SK-N-MC (cell line): ENCODE measurements around the gene PHACTR3.
"Not testable (repeated sequence)": the region's sequence is repeated elsewhere in the genome, so short reads cannot be mapped to it uniquely, and the experiment has no call there.

Source experiments
- DNase-seq: peaks from one replicate; pipeline ENCODE4 v3.0.0-alpha.2; 2011; ENCODE audit warnings: low read depth, low spot score
- H3K27ac ChIP-seq: fragments of 200-600 bp; sonication (generic); 2 replicates; pipeline ENCODE4 v1.5.1; 2016; ENCODE audit warnings: mixed run types
- H3K36me3 ChIP-seq: fragments of 200-600 bp; sonication (generic); 2 replicates; pipeline ENCODE4 v1.6.1; 2017; ENCODE audit warnings: antibody characterized with exemption, low read length, mixed read lengths; ENCODE audit not compliant: insufficient read depth
- H3K4me3 ChIP-seq: fragments of 200-600 bp; sonication (generic); 2 replicates; pipeline ENCODE4 v1.5.1; 2016
- H3K9ac ChIP-seq: fragments of 200-600 bp; sonication (generic); 2 replicates; pipeline ENCODE4 v1.8.0; 2017; ENCODE audit warnings: mixed run types, mixed read lengths; ENCODE audit not compliant: insufficient read length
- H3K9me3 ChIP-seq: fragments of 200-600 bp; sonication (generic); 2 replicates; pipeline ENCODE4 v1.6.1; 2017; ENCODE audit warnings: low read depth, mild to moderate bottlenecking, antibody characterized with exemption, low read length, moderate library complexity, mixed read lengths
- EZH2 ChIP-seq: fragments of 200-600 bp; sonication (generic); IDR thresholded peaks from one replicate; pipeline ENCODE4 v1.6.1; 2017; ENCODE audit warnings: antibody characterized with exemption
- FOXP2 ChIP-seq: optimal IDR thresholded peaks from 2 replicates; pipeline ENCODE3; 2011; ENCODE audit warnings: mild to moderate bottlenecking, moderate library complexity; ENCODE audit not compliant: insufficient read depth; ENCODE audit errors: extremely low read length, control extremely low read depth
- POLR2AphosphoS5 ChIP-seq: IDR thresholded peaks from 2 replicates; pipeline ENCODE4 v1.6.1; 2012; ENCODE audit warnings: mild to moderate bottlenecking, low read depth, low read length, borderline replicate concordance

The PHACTR3 gene

DNA sequence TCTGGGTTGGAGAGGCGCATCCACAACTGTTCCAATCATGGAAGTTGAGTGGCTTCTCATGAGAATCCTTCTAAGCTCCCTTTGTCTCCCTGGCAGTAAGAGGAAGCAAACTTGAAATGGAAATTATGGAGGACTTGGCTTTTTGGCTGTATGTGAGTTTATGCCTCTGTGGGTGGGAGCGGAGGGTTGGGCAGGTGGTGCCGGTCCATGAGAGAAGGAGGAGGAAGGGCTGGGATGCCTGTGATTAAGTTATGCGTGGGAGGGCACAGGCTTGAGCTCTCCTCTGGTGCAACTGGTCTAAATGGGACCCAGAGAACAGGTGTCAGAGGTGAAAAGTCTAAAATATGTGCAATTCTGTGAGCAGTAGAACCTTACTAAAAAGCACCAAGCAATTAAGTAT is 2.2 kb downstream of the PHACTR3 start:
- no peak for DNase-seq
- Histone ChIP-seq H3K9me3 (no peaks in the 10 kb centered on the region), H3K9ac (no peak overlapping the region), H3K27ac (no peak overlapping the region), H3K36me3 (no peaks in the 10 kb centered on the region), H3K4me3 (no peak overlapping the region)
- TF ChIP-seq EZH2 (no peak), POLR2AphosphoS5 (no peak), FOXP2 (no peak)

DNA sequence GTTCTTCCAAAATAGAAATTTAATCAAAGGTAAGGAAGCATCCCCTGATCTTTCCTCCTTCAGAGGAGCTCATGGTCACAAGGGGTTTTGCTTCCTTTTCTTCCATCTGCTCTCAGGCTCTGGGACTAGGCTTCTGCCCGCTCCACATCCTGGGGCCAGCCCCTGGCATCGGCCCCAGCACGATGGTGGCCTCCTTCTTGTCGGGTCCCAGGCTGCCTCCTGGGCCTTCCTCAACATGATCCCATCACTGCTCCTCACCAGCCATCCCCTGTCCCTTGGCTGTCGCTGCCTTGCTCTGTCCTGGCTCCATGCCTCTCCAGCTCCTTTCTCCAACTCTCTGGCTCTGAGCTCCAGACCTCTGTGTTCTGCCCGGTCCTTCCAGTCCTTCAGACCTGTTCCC is 4.1 kb downstream of the PHACTR3 start:
- Histone ChIP-seq H3K36me3 (no peaks in the 10 kb centered on the region), H3K4me3 (no peak overlapping the region), H3K27ac (no peak overlapping the region), H3K9ac (no peak overlapping the region), H3K9me3 (no peaks in the 10 kb centered on the region)
- no peak for DNase-seq
- TF ChIP-seq POLR2AphosphoS5, result no peak
- TF ChIP-seq FOXP2, result no peak
- TF ChIP-seq EZH2, result no peak

DNA sequence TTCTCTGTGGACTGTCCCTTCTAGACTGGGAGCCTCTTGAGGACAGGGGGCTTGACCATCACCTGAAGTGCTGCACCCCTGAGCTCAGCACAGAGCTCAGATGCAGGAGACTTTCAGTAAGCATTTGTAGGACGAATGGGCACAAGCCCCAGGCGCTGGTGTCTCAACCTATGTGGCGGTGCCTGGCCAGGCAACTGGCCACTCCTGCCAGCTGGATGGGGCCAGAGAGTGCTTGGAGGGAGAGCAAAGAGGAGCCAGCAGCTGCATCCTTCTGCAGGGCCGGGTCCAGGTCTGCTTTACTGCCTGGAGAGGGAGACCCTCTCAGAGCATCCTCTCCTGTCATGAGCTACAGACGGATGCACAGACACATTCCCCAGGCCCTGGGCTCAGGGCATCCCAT is 4.5 kb downstream of the PHACTR3 start:
- Histone ChIP-seq H3K9ac (no peak overlapping the region), H3K9me3 (no peaks in the 10 kb centered on the region), H3K36me3 (no peaks in the 10 kb centered on the region), H3K27ac (no peak overlapping the region), H3K4me3 (no peak overlapping the region)
- no peak for TF ChIP-seq POLR2AphosphoS5
- TF ChIP-seq EZH2, result no peak
- TF ChIP-seq FOXP2, result no peak
- DNase-seq, result no peak

DNA sequence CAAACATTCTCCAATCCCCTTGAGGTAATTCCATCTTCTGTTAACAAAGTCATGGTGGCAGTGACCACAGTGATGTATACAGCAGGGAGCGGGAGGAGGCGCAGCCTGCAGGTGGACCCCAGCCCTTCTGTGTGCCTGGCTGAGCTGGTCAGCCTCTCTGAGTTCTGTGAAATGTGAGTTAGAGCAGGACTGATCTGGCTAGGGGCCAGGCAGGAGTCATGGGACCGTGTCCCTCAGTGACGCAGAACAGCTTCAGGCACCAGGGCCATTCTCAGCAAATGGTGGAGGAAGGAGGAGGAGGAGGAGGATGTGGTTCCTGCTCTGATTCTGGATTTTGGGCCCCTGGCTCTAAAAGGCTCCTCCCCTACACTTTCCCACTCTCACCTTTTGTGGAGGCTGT is 6.9 kb downstream of the PHACTR3 start:
- no peak for TF ChIP-seq EZH2
- no peak for TF ChIP-seq POLR2AphosphoS5
- TF ChIP-seq FOXP2, result no peak
- Histone ChIP-seq H3K4me3 (no peak overlapping the region), H3K9me3 (no peaks in the 10 kb centered on the region), H3K9ac (no peak overlapping the region), H3K36me3 (no peaks in the 10 kb centered on the region), H3K27ac (no peak overlapping the region)
- DNase-seq, result no peak

DNA sequence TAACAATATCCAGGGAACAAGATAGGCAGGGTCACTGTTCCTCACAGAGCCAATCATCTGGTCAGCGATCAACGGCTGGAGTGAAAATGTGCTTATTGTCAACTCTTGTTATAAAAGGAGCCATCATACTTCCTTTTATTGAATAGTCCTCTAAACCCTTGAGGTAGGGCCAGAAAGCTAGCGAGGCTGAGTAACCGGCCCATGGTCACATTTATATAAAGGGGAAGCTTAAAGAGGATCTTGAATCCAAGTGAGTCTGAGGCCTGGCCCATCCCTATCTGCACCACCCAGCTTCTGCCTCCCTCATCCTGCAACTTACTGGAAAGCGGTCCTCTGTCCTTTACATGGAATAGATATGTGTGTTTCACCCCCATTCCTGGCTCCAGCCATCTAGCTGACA is 9.5 kb downstream of the PHACTR3 start:
- no peak for DNase-seq
- H3K9ac ChIP-seq, result no peak overlapping the region
- no peaks in the 10 kb centered on the region for H3K9me3 ChIP-seq
- no peaks in the 10 kb centered on the region for H3K36me3 ChIP-seq
- TF ChIP-seq POLR2AphosphoS5 (no peak), EZH2 (no peak), FOXP2 (no peak)
- H3K27ac ChIP-seq, result no peak overlapping the region
- H3K4me3 ChIP-seq, result no peak overlapping the region

DNA sequence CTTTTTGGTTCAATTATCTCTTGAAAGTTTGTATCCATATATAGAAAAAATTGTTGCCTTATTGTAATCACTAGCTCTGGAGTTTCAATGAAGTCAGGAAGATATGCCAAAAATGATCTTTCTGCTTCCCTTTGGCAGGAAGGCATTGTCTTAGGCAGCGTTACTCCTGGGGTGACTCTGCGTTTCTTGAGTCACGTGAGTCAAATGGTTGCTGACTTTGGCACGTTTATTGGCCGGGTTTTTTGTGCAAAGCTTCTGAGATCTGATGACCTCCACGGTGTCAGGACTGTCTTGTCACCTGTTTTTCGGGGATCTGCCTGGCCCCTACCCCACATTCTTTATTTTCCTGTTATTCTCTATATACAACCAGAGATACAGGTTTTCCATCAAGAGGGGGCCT is 10.4 kb downstream of the PHACTR3 start:
- H3K4me3 ChIP-seq, result no peak overlapping the region
- TF ChIP-seq EZH2, result no peak
- no peak for TF ChIP-seq POLR2AphosphoS5
- TF ChIP-seq FOXP2, result no peak
- H3K9ac ChIP-seq, result no peak overlapping the region
- H3K36me3 ChIP-seq, result no peaks in the 10 kb centered on the region
- no peak for DNase-seq
- no peak overlapping the region for H3K27ac ChIP-seq
- H3K9me3 ChIP-seq, result no peaks in the 10 kb centered on the region

DNA sequence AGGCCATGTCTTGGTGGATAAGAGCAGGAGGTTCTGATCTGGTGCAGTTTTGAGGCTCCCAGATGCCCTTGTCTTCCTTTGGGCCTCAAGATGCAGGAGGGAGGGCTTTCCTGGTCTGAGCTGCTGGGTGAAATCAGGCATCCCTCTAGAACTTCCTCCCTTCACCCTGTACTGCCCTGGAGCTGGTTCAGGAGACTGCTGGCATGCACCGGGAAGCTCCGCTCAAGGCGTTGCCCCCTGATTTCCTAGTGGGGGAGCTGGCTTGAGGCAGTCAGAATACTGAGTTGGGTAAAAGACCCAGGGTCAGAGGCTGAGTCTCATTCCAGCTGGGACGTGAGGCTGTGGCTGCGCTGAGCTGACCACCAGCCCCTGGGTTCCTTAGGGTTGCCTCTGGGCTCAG is 12.0 kb downstream of the PHACTR3 start:
- Histone ChIP-seq H3K27ac (no peak overlapping the region), H3K9ac (no peak overlapping the region), H3K36me3 (no peaks in the 10 kb centered on the region), H3K4me3 (no peak overlapping the region), H3K9me3 (no peaks in the 10 kb centered on the region)
- DNase-seq, result no peak
- TF ChIP-seq FOXP2 (no peak), EZH2 (no peak), POLR2AphosphoS5 (no peak)

DNA sequence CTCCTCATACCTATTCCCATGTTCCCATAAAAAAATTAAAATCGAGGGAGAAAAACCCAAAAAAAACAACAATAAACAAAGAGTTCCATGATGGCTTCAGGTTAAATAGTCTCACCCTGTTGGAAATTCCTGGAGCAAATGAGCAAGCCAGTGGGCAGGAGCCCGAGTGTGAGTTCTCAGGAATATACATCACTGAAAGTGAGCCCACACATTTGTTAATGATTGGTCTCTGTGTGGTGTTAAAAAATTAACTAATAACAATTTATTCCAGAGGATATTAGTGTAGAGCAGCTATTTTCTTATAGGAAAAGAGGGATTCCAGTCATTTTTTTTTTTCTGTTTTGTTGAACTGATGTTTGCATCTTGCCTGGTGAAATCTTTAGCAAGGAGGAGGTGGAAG is 12.9 kb downstream of the PHACTR3 start:
- Histone ChIP-seq H3K36me3 (no peaks in the 10 kb centered on the region), H3K9ac (no peak overlapping the region), H3K4me3 (no peak overlapping the region), H3K27ac (no peak overlapping the region), H3K9me3 (no peaks in the 10 kb centered on the region)
- TF ChIP-seq FOXP2, result no peak
- no peak for DNase-seq

DNA sequence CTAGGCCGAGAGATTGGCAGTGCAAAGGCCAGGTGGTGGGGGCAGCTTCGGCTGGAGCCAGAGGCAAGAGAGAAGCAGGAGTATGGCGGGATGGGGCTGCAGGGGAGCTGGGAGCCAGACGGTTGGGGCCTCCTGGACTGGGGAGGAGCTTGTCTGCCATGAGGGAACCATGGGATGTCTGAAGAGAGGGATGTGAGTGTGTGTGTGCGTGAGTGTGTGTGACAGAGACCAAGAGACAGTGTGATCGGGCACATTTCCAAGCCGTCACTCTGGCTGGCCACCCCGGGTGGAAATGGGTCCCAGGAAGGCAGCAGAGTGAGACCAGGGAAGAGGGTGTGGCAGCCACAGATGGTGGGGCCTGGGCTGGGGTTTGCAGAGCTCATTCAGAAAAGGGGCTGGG is 13.8 kb downstream of the PHACTR3 start:
- Histone ChIP-seq H3K27ac (no peak overlapping the region), H3K9me3 (no peaks in the 10 kb centered on the region), H3K4me3 (no peak overlapping the region), H3K36me3 (no peaks in the 10 kb centered on the region), H3K9ac (no peak overlapping the region)
- no peak for DNase-seq
- TF ChIP-seq FOXP2 (no peak), POLR2AphosphoS5 (no peak), EZH2 (no peak)

DNA sequence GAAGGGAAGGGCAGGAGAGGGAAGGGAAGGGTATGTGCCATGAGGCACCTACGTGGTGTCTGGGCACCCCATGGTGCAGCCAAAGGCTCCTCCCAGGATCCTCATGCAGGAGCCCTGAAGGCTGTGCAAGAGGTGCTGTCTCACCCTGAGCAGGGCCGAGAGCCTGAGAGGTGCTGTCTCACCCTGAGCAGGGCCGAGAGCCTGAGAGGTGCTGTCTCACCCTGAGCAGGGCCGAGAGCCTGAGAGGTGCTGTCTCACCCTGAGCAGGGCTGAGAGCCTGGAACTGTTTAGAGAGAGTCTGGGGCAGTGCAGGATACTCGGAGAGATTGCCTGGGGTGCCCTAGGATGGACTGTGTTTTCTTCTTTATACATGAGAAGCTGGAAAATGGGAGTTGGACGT is 14.2 kb downstream of the PHACTR3 start:
- not testable (repeated sequence) for H3K4me3 ChIP-seq, H3K9me3 ChIP-seq, H3K9ac ChIP-seq, H3K27ac ChIP-seq, H3K36me3 ChIP-seq, DNase-seq
